Natural killer cell (primary cell): ENCODE measurements around the gene KDM3B. TPM values are rescaled to one million over a fixed set of nuclear protein-coding genes. Genes with fewer than 3 reads are reported as not detected.
A peak's percentile ranks its signal among the peaks of the same experiment; 100 is the strongest.

Experiments used
- ATAC-seq, 3 donors: fragments of 150-1000 bp in 2 of 3; fragments of 200-7000 bp in 1 of 3; cut with Tn5 transposase; 1 replicate in 1 of 3; 2 replicates in 2 of 3; pipeline ENCODE4 v1.10.0; 2021; ENCODE audit warnings: mild to moderate bottlenecking in 2 of 3, moderate library complexity in 2 of 3
- DNase-seq, 2 donors: peaks; one replicate each; pipeline versions ENCODE4 v3.0.0 to v3.0.0-alpha.2; 2013 to 2021; ENCODE audit warnings: mixed read lengths in 1 of 2
- H3K27ac ChIP-seq: one replicate; pipeline ENCODE4 v1.5.1; 2013; ENCODE audit warnings: mild to moderate bottlenecking, low read length
- H3K27me3 ChIP-seq: one replicate; pipeline ENCODE4 v1.6.1; 2013; ENCODE audit warnings: low read length; ENCODE audit not compliant: control insufficient read depth, insufficient read depth
- H3K36me3 ChIP-seq: one replicate; pipeline ENCODE4 v1.6.1; 2013; ENCODE audit warnings: low read length; ENCODE audit not compliant: control insufficient read depth, insufficient read depth
- H3K4me1 ChIP-seq: one replicate; pipeline ENCODE4 v1.6.1; 2013; ENCODE audit warnings: low read length; ENCODE audit not compliant: control insufficient read depth, insufficient read depth
- H3K4me3 ChIP-seq: one replicate; pipeline ENCODE4 v1.5.1; 2013; ENCODE audit warnings: low read length
- H3K9me3 ChIP-seq: one replicate; pipeline ENCODE4 v1.6.1; 2013; ENCODE audit warnings: low read length; ENCODE audit not compliant: control insufficient read depth, insufficient read depth
- H3K27ac Mint-ChIP-seq, 2 donors: one replicate each; pipeline ENCODE4 v1.8.0; 2022; ENCODE audit warnings: mild to moderate bottlenecking in 2 of 2, mixed read lengths in 2 of 2, moderate library complexity in 1 of 2
- H3K27me3 Mint-ChIP-seq, 2 donors: one replicate each; pipeline ENCODE4 v1.8.0; 2022; ENCODE audit warnings: low read depth in 2 of 2, mixed read lengths in 2 of 2
- H3K36me3 Mint-ChIP-seq: one replicate; pipeline ENCODE4 v1.8.0; 2022; ENCODE audit warnings: mixed read lengths
- H3K4me1 Mint-ChIP-seq, 2 donors: one replicate each; pipeline ENCODE4 v1.8.0; 2022; ENCODE audit warnings: mixed read lengths in 2 of 2
- H3K4me3 Mint-ChIP-seq: one replicate; pipeline ENCODE4 v1.8.0; 2022; ENCODE audit warnings: mild to moderate bottlenecking, moderate library complexity, mixed read lengths
- H3K9me3 Mint-ChIP-seq, 2 donors: one replicate each; pipeline ENCODE4 v1.8.0; 2022; ENCODE audit warnings: mixed read lengths in 2 of 2
- CTCF ChIP-seq: fragments of 200-600 bp; IDR thresholded peaks from one replicate; pipeline ENCODE4 v1.8.0; 2022; ENCODE audit warnings: antibody characterized with exemption
- WGBS: methylation state at CpG from one replicate; pipeline ENCODE4 v1.1.7; 2013; ENCODE audit warnings: missing lambda C conversion rate; ENCODE audit not compliant: insufficient coverage; 5-methylcytosine and 5-hydroxymethylcytosine counted together
- intact Hi-C: fragments of 100-400 bp; cut with micrococcal nuclease; formaldehyde crosslinking; loops from one replicate; pipeline ENCODE4 v1.14.2; 2022
- total RNA-seq, 4 donors: library from RNA; stranded (reverse); fragments of 120-200 nt in 1 of 4; gene quantifications; one replicate each; pipeline versions ENCODE4 v1.2.3 to v1.2.4, GENCODE V29; 2013 to 2022

Gene KDM3B
- total RNA-seq, 3 donors from 2014 or later (not counting 1 experiment from before 2014, with no cell fraction given) = 82.3 to 87.1 (median 82.3) TPM

- peak overlapping the region; percentile 93 for H3K4me3 Mint-ChIP-seq
- intact Hi-C loops = no loop called here
- WGBS = 96% methylated on average over 13 of the region's 14 CpGs
Measured at GRCh38 chr5:138467711-138468132, 115.2 kb downstream of the KDM3B start.

GRCh38 chr5:138468133-138468965 is 115.9 kb downstream of the KDM3B start:
- no peak for ATAC-seq
- no peak for TF ChIP-seq CTCF

More at GRCh38 chr5:138467711-138468132, 115.2 kb downstream of the KDM3B start:
- H3K36me3 Mint-ChIP-seq = no peaks in the 10 kb centered on the region
- DNase-seq (no peak), ATAC-seq (no peak)
- Histone ChIP-seq H3K36me3 (no peaks in the 10 kb centered on the region), H3K4me3 (no peak overlapping the region), H3K27me3 (no peaks in the 10 kb centered on the region), H3K9me3 (no peaks in the 10 kb centered on the region), H3K4me1 (peaks cover 31% of the 10 kb centered on the region), H3K27ac (no peak overlapping the region)
- H3K9me3 Mint-ChIP-seq = no peaks in the 10 kb centered on the region
- H3K4me1 Mint-ChIP-seq = peaks cover 8 to 28% of the 10 kb centered on the region in 2 donors
- TF ChIP-seq CTCF = no peak
- H3K27ac Mint-ChIP-seq = peak overlapping the region; percentile 66 to 95
- H3K27me3 Mint-ChIP-seq = no peaks in the 10 kb centered on the region

GRCh38 chr5:138468966-138469539 is 116.6 kb downstream of the KDM3B start:
- Histone ChIP-seq H3K36me3 (no peaks in the 10 kb centered on the region), H3K9me3 (no peaks in the 10 kb centered on the region), H3K27ac (no peak overlapping the region), H3K27me3 (no peaks in the 10 kb centered on the region), H3K4me3 (no peak overlapping the region), H3K4me1 (peaks cover 20% of the 10 kb centered on the region)
- Mint-ChIP-seq H3K27me3 (no peaks in the 10 kb centered on the region), H3K9me3 (no peaks in the 10 kb centered on the region), H3K27ac (peak overlapping the region in 1 of 2 donors; percentile 53), H3K4me3 (peak overlapping the region; percentile 72), H3K36me3 (no peaks in the 10 kb centered on the region), H3K4me1 (peaks cover 8 to 22% of the 10 kb centered on the region in 2 donors)
- no peak for DNase-seq
- 96% methylated on average over 7 of the region's 8 CpGs for WGBS
- intact Hi-C loops = no loop called here
- ATAC-seq = no peak
- no peak for TF ChIP-seq CTCF

More at GRCh38 chr5:138468133-138468965, 115.9 kb downstream of the KDM3B start:
- Histone ChIP-seq H3K4me3 (no peak overlapping the region), H3K27me3 (no peaks in the 10 kb centered on the region), H3K9me3 (no peaks in the 10 kb centered on the region), H3K4me1 (peaks cover 25% of the 10 kb centered on the region), H3K27ac (no peak overlapping the region), H3K36me3 (no peaks in the 10 kb centered on the region)
- intact Hi-C loops = no loop called here
- DNase-seq = no peak
- H3K27me3 Mint-ChIP-seq = no peaks in the 10 kb centered on the region
- no peaks in the 10 kb centered on the region for H3K9me3 Mint-ChIP-seq
- H3K4me1 Mint-ChIP-seq = peaks cover 8 to 28% of the 10 kb centered on the region in 2 donors
- peak overlapping the region; percentile 93 for H3K4me3 Mint-ChIP-seq
- 89% methylated on average over 6 of the region's 7 CpGs for WGBS
- H3K36me3 Mint-ChIP-seq = no peaks in the 10 kb centered on the region
- H3K27ac Mint-ChIP-seq = peak overlapping the region; percentile 53 to 95
